Measurements from ENCODE around the gene ZIC2.

ZIC2 gene

GRCh38 chr13:99981735-99982035, at the start of gene ZIC2:
TSS of gene ZIC2 (plus strand) at chr13:99981784. CDS start at chr13:99982065, 281 bp downstream.
- TF ChIP-seq, protein P1, sequence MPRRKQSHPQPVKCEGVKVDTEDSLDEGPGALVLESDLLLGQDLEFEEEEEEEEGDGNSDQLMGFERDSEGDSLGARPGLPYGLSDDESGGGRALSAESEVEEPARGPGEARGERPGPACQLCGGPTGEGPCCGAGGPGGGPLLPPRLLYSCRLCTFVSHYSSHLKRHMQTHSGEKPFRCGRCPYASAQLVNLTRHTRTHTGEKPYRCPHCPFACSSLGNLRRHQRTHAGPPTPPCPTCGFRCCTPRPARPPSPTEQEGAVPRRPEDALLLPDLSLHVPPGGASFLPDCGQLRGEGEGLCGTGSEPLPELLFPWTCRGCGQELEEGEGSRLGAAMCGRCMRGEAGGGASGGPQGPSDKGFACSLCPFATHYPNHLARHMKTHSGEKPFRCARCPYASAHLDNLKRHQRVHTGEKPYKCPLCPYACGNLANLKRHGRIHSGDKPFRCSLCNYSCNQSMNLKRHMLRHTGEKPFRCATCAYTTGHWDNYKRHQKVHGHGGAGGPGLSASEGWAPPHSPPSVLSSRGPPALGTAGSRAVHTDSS (tag by site-specific recombination; IDR thresholded peaks at IDR 0.05), result peak; percentile 93
- TF ChIP-seq ZNF830 (tag by site-specific recombination; IDR thresholded peaks at IDR 0.05; ENCODE audit: low read depth), result no peak
- 0 out of 2 replicates have a peak, but pooled peaks have one; percentile 4 for TF ChIP-seq ZNF677 (tag by site-specific recombination; IDR thresholded peaks at IDR 0.05)
- no peak for TF ChIP-seq ZNF530 (tag by site-specific recombination; IDR thresholded peaks at IDR 0.05; ENCODE audit: low read depth)
- TF ChIP-seq ZNF140 (tag by site-specific recombination; IDR thresholded peaks at IDR 0.05), result no peak
- peak; percentile 75 for TF ChIP-seq EGR2 (tag by site-specific recombination; IDR thresholded peaks at IDR 0.05; ENCODE audit: low read depth)
- peak; percentile 43; the same call in 1 of the 2 replicates for TF ChIP-seq ZBTB8A (tag by site-specific recombination; IDR thresholded peaks at IDR 0.05)
- TF ChIP-seq ZFHX2 (tag by site-specific recombination; conservative IDR thresholded peaks at IDR 0.05), result peak; percentile 92
- TF ChIP-seq SP2 (tag by site-specific recombination; IDR thresholded peaks at IDR 0.05), result peak; percentile 19; the same call in 1 of the 2 replicates
- H3K36me3 ChIP-seq (ENCODE audit: control insufficient read depth in 2 of 2, insufficient read depth in 1 of 2, low read length in 2 of 2), result peaks cover 0 to 33% of the 10 kb centered on the region in 2 experiments; a peak in 1 of 3 replicates
- no peaks in the 10 kb centered on the region for H3K9me3 ChIP-seq (ENCODE audit: control insufficient read depth, insufficient read depth, low read depth, low read length)
- H3K4me1 ChIP-seq (ENCODE audit: control insufficient read depth, insufficient read depth, low read length), result peaks cover 5% of the 10 kb centered on the region
- ChIA-PET CTCF (interaction anchor here (0.6 to 0.7 kb wide), 2 partner anchors 165 to 326 kb away, joined by 3 read pairs; no protein-coding TSS in a partner anchor), POLR2A (interaction anchor here (0.5 to 6.4 kb wide), 6 partner anchors 11 to 325 kb away, joined by 3 to 101 read pairs (median 4); partner anchors contain the start of genes PCCA and ZIC5)
- peak within 1 kb of the TSS; percentile 90 for H3K4me3 ChIP-seq (ENCODE audit: low read depth, low read length)
- H3K27ac ChIP-seq (ENCODE audit: extremely low read depth, low read depth, low read length), result peak within 1 kb of the TSS; percentile 100

DNA sequence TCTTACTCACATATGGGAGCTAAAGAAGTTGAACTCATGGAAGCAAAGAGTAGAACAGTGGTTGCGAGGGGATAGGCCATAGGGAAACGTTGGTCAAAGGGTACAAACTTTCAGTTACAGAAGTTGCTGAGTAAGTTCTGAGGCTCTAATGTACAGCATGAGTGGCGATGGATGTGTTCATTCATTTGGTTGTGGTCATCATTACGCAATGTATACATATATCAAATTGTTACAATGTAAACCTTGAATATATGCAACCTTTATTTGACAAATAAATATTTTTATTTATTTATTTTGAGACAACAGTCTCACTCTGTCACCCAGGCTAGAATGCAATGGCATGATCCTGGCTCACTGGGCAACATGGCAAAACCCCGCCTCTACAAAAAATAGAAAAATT, 48.7 kb upstream of the ZIC2 start:
- TF ChIP-seq ZNF747 (tag by site-specific recombination; IDR thresholded peaks at IDR 0.05), result no peak
- no peak for TF ChIP-seq ZNF473 (tag by site-specific recombination; IDR thresholded peaks at IDR 0.05)
- no peak for TF ChIP-seq ZNF23 (tag by site-specific recombination; IDR thresholded peaks at IDR 0.05; ENCODE audit: borderline replicate concordance)
- no peak for TF ChIP-seq ZNF555 (tag by site-specific recombination; conservative IDR thresholded peaks at IDR 0.05)
- no peak for TF ChIP-seq ZNF530 (tag by site-specific recombination; IDR thresholded peaks at IDR 0.05; ENCODE audit: low read depth)
- TF ChIP-seq ZIC2 (tag by site-specific recombination; IDR thresholded peaks at IDR 0.05), result no peak
- no peak for TF ChIP-seq ZNF146 (tag by site-specific recombination; IDR thresholded peaks at IDR 0.05)
- no peaks in the 10 kb centered on the region for H3K4me1 ChIP-seq (ENCODE audit: control insufficient read depth, insufficient read depth, low read length)
- no peaks in the 10 kb centered on the region for H3K9me3 ChIP-seq (ENCODE audit: control insufficient read depth, insufficient read depth, low read depth, low read length)
- no peak overlapping the region for H3K4me3 ChIP-seq (ENCODE audit: low read depth, low read length)
- H3K36me3 ChIP-seq (ENCODE audit: control insufficient read depth in 2 of 2, insufficient read depth in 1 of 2, low read length in 2 of 2), result no peaks in the 10 kb centered on the region
- POLR2A ChIA-PET, result no interaction called here
- no peak overlapping the region for H3K27ac ChIP-seq (ENCODE audit: extremely low read depth, low read depth, low read length)
- CTCF ChIA-PET, result no interaction called here

DNA sequence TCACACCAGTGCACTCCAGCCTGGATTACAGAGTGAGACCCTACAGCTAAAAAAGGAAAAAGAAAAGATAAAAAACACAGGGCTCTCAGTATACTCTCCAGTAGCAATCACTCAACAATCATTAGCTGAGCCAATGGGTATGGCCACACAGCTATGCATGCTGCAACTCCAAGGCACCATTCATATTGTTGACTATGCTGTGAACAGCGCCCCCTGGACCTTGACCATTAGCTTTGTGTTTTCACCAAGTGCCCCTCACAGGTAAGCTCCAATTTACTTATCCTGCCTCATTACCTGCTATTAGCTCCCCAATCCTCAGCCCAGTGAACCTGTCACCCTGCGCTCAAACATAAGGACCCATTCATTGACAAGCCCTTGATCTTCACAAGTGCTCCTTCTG, 45.8 kb upstream of the ZIC2 start:
- no peaks in the 10 kb centered on the region for H3K4me1 ChIP-seq (ENCODE audit: control insufficient read depth, insufficient read depth, low read length)
- H3K9me3 ChIP-seq (ENCODE audit: control insufficient read depth, insufficient read depth, low read depth, low read length), result no peaks in the 10 kb centered on the region
- ChIA-PET CTCF (interaction anchor here (0.6 to 1.2 kb wide), 2 partner anchors 22 to 42 kb away, joined by 4 read pairs; no protein-coding TSS in a partner anchor), POLR2A (no interaction called here)
- no peak overlapping the region for H3K27ac ChIP-seq (ENCODE audit: extremely low read depth, low read depth, low read length)
- H3K36me3 ChIP-seq (ENCODE audit: control insufficient read depth in 2 of 2, insufficient read depth in 1 of 2, low read length in 2 of 2), result no peaks in the 10 kb centered on the region
- no peak overlapping the region for H3K4me3 ChIP-seq (ENCODE audit: low read depth, low read length)
- no peak for TF ChIP-seq KLF17 (tag by site-specific recombination; IDR thresholded peaks at IDR 0.05)
- TF ChIP-seq, protein P2, sequence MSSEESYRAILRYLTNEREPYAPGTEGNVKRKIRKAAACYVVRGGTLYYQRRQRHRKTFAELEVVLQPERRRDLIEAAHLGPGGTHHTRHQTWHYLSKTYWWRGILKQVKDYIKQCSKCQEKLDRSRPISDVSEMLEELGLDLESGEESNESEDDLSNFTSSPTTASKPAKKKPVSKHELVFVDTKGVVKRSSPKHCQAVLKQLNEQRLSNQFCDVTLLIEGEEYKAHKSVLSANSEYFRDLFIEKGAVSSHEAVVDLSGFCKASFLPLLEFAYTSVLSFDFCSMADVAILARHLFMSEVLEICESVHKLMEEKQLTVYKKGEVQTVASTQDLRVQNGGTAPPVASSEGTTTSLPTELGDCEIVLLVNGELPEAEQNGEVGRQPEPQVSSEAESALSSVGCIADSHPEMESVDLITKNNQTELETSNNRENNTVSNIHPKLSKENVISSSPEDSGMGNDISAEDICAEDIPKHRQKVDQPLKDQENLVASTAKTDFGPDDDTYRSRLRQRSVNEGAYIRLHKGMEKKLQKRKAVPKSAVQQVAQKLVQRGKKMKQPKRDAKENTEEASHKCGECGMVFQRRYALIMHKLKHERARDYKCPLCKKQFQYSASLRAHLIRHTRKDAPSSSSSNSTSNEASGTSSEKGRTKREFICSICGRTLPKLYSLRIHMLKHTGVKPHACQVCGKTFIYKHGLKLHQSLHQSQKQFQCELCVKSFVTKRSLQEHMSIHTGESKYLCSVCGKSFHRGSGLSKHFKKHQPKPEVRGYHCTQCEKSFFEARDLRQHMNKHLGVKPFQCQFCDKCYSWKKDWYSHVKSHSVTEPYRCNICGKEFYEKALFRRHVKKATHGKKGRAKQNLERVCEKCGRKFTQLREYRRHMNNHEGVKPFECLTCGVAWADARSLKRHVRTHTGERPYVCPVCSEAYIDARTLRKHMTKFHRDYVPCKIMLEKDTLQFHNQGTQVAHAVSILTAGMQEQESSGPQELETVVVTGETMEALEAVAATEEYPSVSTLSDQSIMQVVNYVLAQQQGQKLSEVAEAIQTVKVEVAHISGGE (tag by site-specific recombination; conservative IDR thresholded peaks at IDR 0.05; ENCODE audit: low read depth), result no peak
- TF ChIP-seq ZNF140 (tag by site-specific recombination; IDR thresholded peaks at IDR 0.05), result no peak
- TF ChIP-seq ZNF664 (tag by site-specific recombination; IDR thresholded peaks at IDR 0.05), result no peak
- TF ChIP-seq, protein P1 (tag by site-specific recombination; IDR thresholded peaks at IDR 0.05), result no peak
- no peak for TF ChIP-seq ZNF112 (tag by site-specific recombination; IDR thresholded peaks at IDR 0.05)
- no peak for TF ChIP-seq ZBTB17 (tag by site-specific recombination; IDR thresholded peaks at IDR 0.05)
- TF ChIP-seq ZNF544 (tag by site-specific recombination; IDR thresholded peaks at IDR 0.05), result no peak
- no peak for TF ChIP-seq ZBTB48 (tag by site-specific recombination; IDR thresholded peaks at IDR 0.05)
- TF ChIP-seq ZFP69B (tag by site-specific recombination; IDR thresholded peaks at IDR 0.05), result no peak
- TF ChIP-seq ZIC2 (tag by site-specific recombination; IDR thresholded peaks at IDR 0.05), result no peak
- TF ChIP-seq KLF10 (tag by site-specific recombination; IDR thresholded peaks at IDR 0.05), result no peak
- TF ChIP-seq ZNF521 (tag by site-specific recombination; IDR thresholded peaks at IDR 0.05), result no peak
- no peak for TF ChIP-seq REPIN1 (tag by site-specific recombination; IDR thresholded peaks at IDR 0.05; ENCODE audit: low read depth)
